ENCODE results near the gene NLRP12. TPM values are rescaled to one million over a fixed set of nuclear protein-coding genes. Genes with fewer than 3 reads are reported as not detected.
"Not testable (repeated sequence)": the region's sequence is repeated elsewhere in the genome, so short reads cannot be mapped to it uniquely, and the experiment has no call there.

Gene NLRP12
- total RNA-seq, 1 donor from 2014 or later = not detected

DNA sequence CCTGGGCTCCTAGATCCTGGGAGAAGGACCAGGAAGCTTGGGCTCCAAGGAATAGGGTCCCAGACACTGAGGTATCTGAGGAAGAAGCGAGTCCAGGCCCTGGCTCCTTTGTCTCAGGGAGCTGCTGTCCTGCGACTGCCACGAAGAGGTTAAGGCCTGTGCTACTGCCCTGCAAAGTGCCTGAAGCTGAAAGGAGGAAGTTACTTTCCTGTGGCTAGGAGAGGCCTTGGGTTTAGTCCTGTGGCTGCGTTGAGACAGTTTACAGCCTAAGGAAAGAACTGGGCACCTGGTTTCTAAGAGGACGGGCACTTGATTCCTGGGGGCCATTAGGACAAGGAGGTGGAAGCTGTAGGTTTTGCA lies 46.4 kb upstream of the NLRP12 start:
- Mint-ChIP-seq H3K27me3 (ENCODE audit: insufficient read depth, low read depth) (peaks cover 19% of the 10 kb centered on the region), H3K36me3 (peaks cover 19% of the 10 kb centered on the region), H3K27ac (peak overlapping the region; percentile 87), H3K4me3 (peak overlapping the region; percentile 79), H3K4me1 (peaks cover 29% of the 10 kb centered on the region), H3K9me3 (no peaks in the 10 kb centered on the region)
- peak overlapping the region; percentile 94 for H3K4me2 ChIP-seq
- H3K4me3 ChIP-seq = peak overlapping the region; percentile 72
- H3K9me3 ChIP-seq (ENCODE audit: low read depth) = no peaks in the 10 kb centered on the region
- peak; percentile 63 for DNase-seq (ENCODE audit: low spot score)
- H3K9ac ChIP-seq = no peak overlapping the region
- peaks cover 33% of the 10 kb centered on the region for H4K20me1 ChIP-seq (ENCODE audit: low read depth)
- H2AFZ ChIP-seq (replicated peaks) = no peak overlapping the region
- peak overlapping the region; percentile 82 for H3K27ac ChIP-seq
- peaks cover 31% of the 10 kb centered on the region for H3F3A ChIP-seq (ENCODE audit: low read depth)
- H3K27me3 ChIP-seq = no peaks in the 10 kb centered on the region
- TF ChIP-seq EZH2 (IDR thresholded peaks at IDR 0.05) = no peak
- TF ChIP-seq, protein P1, sequence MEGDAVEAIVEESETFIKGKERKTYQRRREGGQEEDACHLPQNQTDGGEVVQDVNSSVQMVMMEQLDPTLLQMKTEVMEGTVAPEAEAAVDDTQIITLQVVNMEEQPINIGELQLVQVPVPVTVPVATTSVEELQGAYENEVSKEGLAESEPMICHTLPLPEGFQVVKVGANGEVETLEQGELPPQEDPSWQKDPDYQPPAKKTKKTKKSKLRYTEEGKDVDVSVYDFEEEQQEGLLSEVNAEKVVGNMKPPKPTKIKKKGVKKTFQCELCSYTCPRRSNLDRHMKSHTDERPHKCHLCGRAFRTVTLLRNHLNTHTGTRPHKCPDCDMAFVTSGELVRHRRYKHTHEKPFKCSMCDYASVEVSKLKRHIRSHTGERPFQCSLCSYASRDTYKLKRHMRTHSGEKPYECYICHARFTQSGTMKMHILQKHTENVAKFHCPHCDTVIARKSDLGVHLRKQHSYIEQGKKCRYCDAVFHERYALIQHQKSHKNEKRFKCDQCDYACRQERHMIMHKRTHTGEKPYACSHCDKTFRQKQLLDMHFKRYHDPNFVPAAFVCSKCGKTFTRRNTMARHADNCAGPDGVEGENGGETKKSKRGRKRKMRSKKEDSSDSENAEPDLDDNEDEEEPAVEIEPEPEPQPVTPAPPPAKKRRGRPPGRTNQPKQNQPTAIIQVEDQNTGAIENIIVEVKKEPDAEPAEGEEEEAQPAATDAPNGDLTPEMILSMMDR (IDR thresholded peaks at IDR 0.05) = no peak
- peaks cover 32% of the 10 kb centered on the region for H3K79me2 ChIP-seq (ENCODE audit: low read depth)
- H3K36me3 ChIP-seq = no peaks in the 10 kb centered on the region
- peaks cover 8% of the 10 kb centered on the region for H3K4me1 ChIP-seq

DNA sequence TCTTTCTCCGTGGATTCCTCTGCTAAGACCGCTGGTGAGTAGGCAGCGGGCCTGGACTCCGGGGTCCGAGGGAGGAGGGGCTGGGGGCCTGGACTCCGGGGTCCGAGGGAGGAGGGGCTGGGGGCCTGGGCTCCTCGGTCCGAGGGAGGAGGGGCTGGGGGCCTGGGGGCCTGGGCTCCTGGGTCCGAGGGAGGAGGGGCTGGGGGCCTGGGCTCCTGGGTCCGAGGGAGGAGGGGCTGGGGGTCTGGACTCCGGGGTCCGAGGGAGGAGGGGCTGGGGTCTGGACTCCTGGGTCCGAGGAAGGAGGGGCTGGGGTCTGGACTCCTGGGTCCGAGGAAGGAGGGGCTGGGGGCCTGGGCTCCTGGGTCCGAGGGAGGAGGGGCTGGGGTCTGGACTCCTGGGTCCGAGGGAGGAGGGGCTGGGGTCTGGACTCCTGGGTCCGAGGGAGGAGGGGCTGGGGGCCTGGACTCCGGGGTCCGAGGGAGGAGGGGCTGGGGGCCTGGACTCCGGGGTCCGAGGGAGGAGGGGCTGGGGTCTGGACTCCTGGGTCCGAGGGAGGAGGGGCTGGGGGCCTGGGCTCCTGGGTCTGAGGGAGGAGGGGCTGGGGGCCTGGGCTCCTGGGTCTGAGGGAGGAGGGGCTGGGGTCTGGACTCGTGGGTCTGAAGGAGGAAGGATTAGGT lies 45.8 kb upstream of the NLRP12 start:
- not testable (repeated sequence) for H3K36me3 ChIP-seq; H3K27me3 ChIP-seq; H3K9ac ChIP-seq; H2AFZ ChIP-seq (replicated peaks); H3K9me3 Mint-ChIP-seq; DNase-seq (ENCODE audit: low spot score); H3K9me3 ChIP-seq (ENCODE audit: low read depth)
- H3K4me1 Mint-ChIP-seq = peaks cover 33% of the 10 kb centered on the region
- peaks cover 19% of the 10 kb centered on the region for H3K27me3 Mint-ChIP-seq (ENCODE audit: insufficient read depth, low read depth)
- peaks cover 33% of the 10 kb centered on the region for H4K20me1 ChIP-seq (ENCODE audit: low read depth)
- H3K4me2 ChIP-seq = peak overlapping the region; percentile 94
- peaks cover 32% of the 10 kb centered on the region for H3K79me2 ChIP-seq (ENCODE audit: low read depth)
- H3F3A ChIP-seq (ENCODE audit: low read depth) = peaks cover 32% of the 10 kb centered on the region
- peak overlapping the region; percentile 72 for H3K4me3 ChIP-seq
- H3K27ac ChIP-seq = peak overlapping the region; percentile 82
- H3K27ac Mint-ChIP-seq = peak overlapping the region; percentile 97
- peak overlapping the region; percentile 97 for H3K4me3 Mint-ChIP-seq
- peaks cover 19% of the 10 kb centered on the region for H3K36me3 Mint-ChIP-seq
- H3K4me1 ChIP-seq = peaks cover 12% of the 10 kb centered on the region

- Mint-ChIP-seq H3K27ac (peak overlapping the region; percentile 97), H3K9me3 (no peaks in the 10 kb centered on the region), H3K36me3 (peaks cover 12% of the 10 kb centered on the region), H3K4me3 (peak overlapping the region; percentile 97), H3K4me1 (peaks cover 38% of the 10 kb centered on the region), H3K27me3 (ENCODE audit: insufficient read depth, low read depth) (peaks cover 19% of the 10 kb centered on the region)
- no peaks in the 10 kb centered on the region for H3K36me3 ChIP-seq
- H3K4me1 ChIP-seq = peaks cover 12% of the 10 kb centered on the region
- peak overlapping the region; percentile 94 for H3K4me2 ChIP-seq
- H4K20me1 ChIP-seq (ENCODE audit: low read depth) = peaks cover 33% of the 10 kb centered on the region
- no peaks in the 10 kb centered on the region for H3K27me3 ChIP-seq
- peaks cover 32% of the 10 kb centered on the region for H3K79me2 ChIP-seq (ENCODE audit: low read depth)
- H3K27ac ChIP-seq = peak overlapping the region; percentile 73
- peak overlapping the region; percentile 52 for H3K9ac ChIP-seq
- TF ChIP-seq, protein P1 (IDR thresholded peaks at IDR 0.05) = peak; percentile 34
- no peak for TF ChIP-seq EZH2phosphoT487 (IDR thresholded peaks at IDR 0.05)
- H3K4me3 ChIP-seq = peak overlapping the region; percentile 72
- peak; percentile 92 for DNase-seq (ENCODE audit: low spot score)
- H3F3A ChIP-seq (ENCODE audit: low read depth) = peaks cover 32% of the 10 kb centered on the region
- no peak overlapping the region for H2AFZ ChIP-seq (replicated peaks)
- H3K9me3 ChIP-seq (ENCODE audit: low read depth) = no peaks in the 10 kb centered on the region
Measured at GRCh38 chr19:53868892-53869804, 45.0 kb upstream of the NLRP12 start.
